Cardiac muscle cell (in vitro differentiated cells and primary cell): ENCODE measurements around the gene ALK. TPM values are rescaled to one million over a fixed set of nuclear protein-coding genes. Genes with fewer than 3 reads are reported as not detected.
"Not testable (repeated sequence)": the region's sequence is repeated elsewhere in the genome, so short reads cannot be mapped to it uniquely, and the experiment has no call there.

Experiments
- DNase-seq, 2 donors: peaks; one replicate each; pipeline versions ENCODE4 v3.0.0 to v3.0.0-alpha.2; 2010 to 2017; ENCODE audit warnings: low read depth in 1 of 2, low spot score in 1 of 2
- H3K27ac ChIP-seq: fragments of 200-600 bp; sonication (generic); 2 replicates; pipeline ENCODE4 v1.5.1; 2016
- H3K27me3 ChIP-seq: fragments of 200-600 bp; sonication (generic); 2 replicates; pipeline ENCODE4 v1.6.0; 2016; ENCODE audit warnings: control low read depth
- H3K36me3 ChIP-seq: fragments of 200-600 bp; sonication (generic); 2 replicates; pipeline ENCODE4 v1.5.1; 2016; ENCODE audit warnings: control low read depth
- H3K4me1 ChIP-seq: fragments of 200-600 bp; sonication (generic); 2 replicates; pipeline ENCODE4 v1.8.1; 2017; ENCODE audit warnings: low read depth, mild to moderate bottlenecking, mixed run types
- H3K4me3 ChIP-seq: fragments of 200-600 bp; sonication (generic); 2 replicates; pipeline ENCODE4 v1.5.1; 2016; ENCODE audit warnings: mild to moderate bottlenecking
- H3K9me3 ChIP-seq: fragments of 200-600 bp; sonication (generic); 2 replicates; pipeline ENCODE4 v1.5.1; 2017; ENCODE audit warnings: low read depth, mild to moderate bottlenecking, control low read depth
- CTCF ChIP-seq: IDR thresholded peaks from 2 replicates; pipeline ENCODE4 v1.5.1; 2012; ENCODE audit warnings: low read depth, mild to moderate bottlenecking, low read length
- polyA plus RNA-seq: library from polyadenylated mRNA; unstranded; fragments of >200 nt; fragmentation: Nextera tagmentation; extraction: Ambion mirVana; gene quantifications from 2 replicates; pipeline ENCODE4 v1.2.1, GENCODE V29; 2016
- total RNA-seq: library from RNA; depleted of rRNA; stranded (reverse); fragments of >200 nt; gene quantifications from 2 replicates; pipeline ENCODE4 v1.2.3, GENCODE V29; 2016

The ALK gene
- total and polyA plus RNA-seq, 2 experiments from 2014 or later, result 1.8 to 4.3 TPM

- Histone ChIP-seq H3K27ac (no peak overlapping the region), H3K4me1 (no peaks in the 10 kb centered on the region), H3K9me3 (no peaks in the 10 kb centered on the region), H3K4me3 (no peak overlapping the region), H3K36me3 (no peaks in the 10 kb centered on the region), H3K27me3 (no peaks in the 10 kb centered on the region)
- TF ChIP-seq CTCF, result no peak
- DNase-seq, result no peak
Observed at GRCh38 chr2:29751390-29751789, 170.0 kb downstream of the ALK start.

- not testable (repeated sequence) for H3K9me3 ChIP-seq, H3K4me3 ChIP-seq, H3K27me3 ChIP-seq, DNase-seq, H3K27ac ChIP-seq, H3K4me1 ChIP-seq, H3K36me3 ChIP-seq
Observed at GRCh38 chr2:29750463-29750862, 170.9 kb downstream of the ALK start.

GRCh38 chr2:29749843-29750242 is 171.5 kb downstream of the ALK start:
- Histone ChIP-seq H3K9me3 (no peaks in the 10 kb centered on the region), H3K36me3 (no peaks in the 10 kb centered on the region), H3K27ac (no peak overlapping the region), H3K4me3 (no peak overlapping the region), H3K4me1 (no peaks in the 10 kb centered on the region), H3K27me3 (peaks cover 8% of the 10 kb centered on the region)
- TF ChIP-seq CTCF, result no peak
- peak in 1 of 2 donors; percentile 25 for DNase-seq

- DNase-seq, result no peak
- no peaks in the 10 kb centered on the region for H3K36me3 ChIP-seq
- peaks cover 11% of the 10 kb centered on the region for H3K27me3 ChIP-seq
- no peaks in the 10 kb centered on the region for H3K4me1 ChIP-seq
- TF ChIP-seq CTCF, result no peak
- no peak overlapping the region for H3K27ac ChIP-seq
- no peaks in the 10 kb centered on the region for H3K9me3 ChIP-seq
- H3K4me3 ChIP-seq, result no peak overlapping the region
Observed at GRCh38 chr2:29749041-29749440, 172.3 kb downstream of the ALK start.

- peak in 1 of 2 donors; percentile 7 for DNase-seq
Observed at GRCh38 chr2:29747786-29748470, 173.5 kb downstream of the ALK start.

More at GRCh38 chr2:29747786-29748470, 173.5 kb downstream of the ALK start:
- TF ChIP-seq CTCF, result no peak
- H3K4me3 ChIP-seq, result no peak overlapping the region
- H3K27me3 ChIP-seq, result peaks cover 11% of the 10 kb centered on the region
- no peaks in the 10 kb centered on the region for H3K4me1 ChIP-seq
- no peaks in the 10 kb centered on the region for H3K9me3 ChIP-seq
- no peak overlapping the region for H3K27ac ChIP-seq
- no peaks in the 10 kb centered on the region for H3K36me3 ChIP-seq
